ENCODE data around the gene GKN1. TPM values are rescaled to one million over a fixed set of nuclear protein-coding genes. Genes with fewer than 3 reads are reported as not detected.

Gene GKN1
- polyA plus RNA-seq, 3 donors: not detected

DNA sequence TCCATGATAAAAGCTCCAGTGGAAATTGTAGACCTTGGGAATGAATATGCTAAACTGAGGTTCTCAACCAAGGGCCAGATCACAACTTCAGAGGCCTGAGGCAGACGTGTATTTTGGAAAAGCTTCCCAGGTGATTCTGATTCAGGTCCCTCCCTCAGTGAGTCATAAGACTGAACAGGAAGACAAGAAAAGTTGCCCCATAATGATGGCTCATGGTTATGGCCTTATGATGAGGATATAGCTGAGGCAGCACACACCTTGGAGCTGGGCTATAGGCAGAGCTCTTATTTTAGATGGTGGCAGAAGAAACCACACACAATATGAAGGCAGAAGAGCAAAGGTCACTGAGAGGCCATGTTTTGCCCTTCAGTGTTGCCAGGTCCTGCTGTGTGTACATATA lies 48.1 kb downstream of the GKN1 start:
- no peak for DNase-seq (ENCODE audit: extremely low read depth in 1 of 11, low read depth in 9 of 11, low spot score in 4 of 11)

DNA sequence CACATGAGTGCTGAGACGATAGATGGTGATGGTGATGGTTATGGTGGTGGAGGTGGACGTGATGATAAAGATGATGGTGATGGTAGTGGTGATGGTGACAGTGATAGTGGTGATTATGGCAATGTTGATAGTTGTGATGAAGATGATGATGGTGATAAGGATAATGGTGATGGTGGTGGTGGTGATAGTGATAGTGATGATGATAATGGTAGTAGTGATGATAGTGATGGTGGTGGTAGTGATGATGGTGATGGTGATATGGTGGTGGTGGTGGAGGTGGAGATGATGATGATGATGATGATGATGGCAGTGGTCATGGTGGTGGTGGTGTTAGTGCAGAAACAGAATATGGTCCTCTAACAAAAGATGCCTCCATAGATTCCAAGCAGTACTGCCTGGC lies 48.8 kb downstream of the GKN1 start:
- no peak for DNase-seq (ENCODE audit: extremely low read depth in 1 of 11, low read depth in 9 of 11, low spot score in 4 of 11)

DNA sequence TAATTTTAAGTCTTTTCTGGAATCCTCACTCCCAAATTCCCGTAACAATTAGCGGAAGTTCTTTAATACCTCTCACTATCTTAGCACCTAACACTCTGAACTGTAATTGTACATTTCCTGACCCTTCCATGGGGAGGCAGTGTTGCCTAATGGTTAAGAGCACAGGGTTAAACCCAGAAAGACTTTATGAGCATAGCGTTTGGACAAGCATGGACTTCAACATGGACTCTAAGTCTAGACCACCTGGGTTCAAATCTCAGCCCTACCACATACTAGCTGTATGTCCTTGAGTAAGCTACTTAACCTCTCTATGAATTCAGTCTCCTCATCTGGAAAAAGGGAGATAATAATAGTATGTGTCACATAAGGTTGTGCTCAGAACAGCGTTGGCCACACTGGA lies 51.6 kb downstream of the GKN1 start:
- DNase-seq (ENCODE audit: extremely low read depth in 1 of 11, low read depth in 9 of 11, low spot score in 4 of 11): no peak

GRCh38 chr2:69026691-69027459 lies 52.4 kb downstream of the GKN1 start:
- DNase-seq (ENCODE audit: extremely low read depth in 1 of 11, low read depth in 9 of 11, low spot score in 4 of 11): peak in 2 of 11 donors; percentile 37 to 38

Other genes with a start within 250 kb of the GKN1 start
- gene ARHGAP25, start 239.8 kb upstream of the GKN1 start, polyA plus RNA-seq (ENCODE audit: insufficient read length in 3 of 3): 1 to 10 TPM; 5.9 to 8.5 (median 8.3) TPM
- gene BMP10, start 103.2 kb upstream of the GKN1 start, polyA plus RNA-seq (ENCODE audit: insufficient read length in 3 of 3): not detected
- gene GKN2, start 21.7 kb upstream of the GKN1 start, polyA plus RNA-seq (ENCODE audit: insufficient read length in 3 of 3): not detected
- gene ANTXR1, start 38.5 kb downstream of the GKN1 start, polyA plus RNA-seq (ENCODE audit: insufficient read length in 3 of 3): 10 to 100 TPM; 83.1 to 89.0 (median 86.2) TPM

Data from renal cortex interstitium (tissue), 11 donors.